ENCODE data around the gene ICAM1. TPM values are rescaled to one million over a fixed set of nuclear protein-coding genes. Genes with fewer than 3 reads are reported as not detected.

ICAM1 gene
- total RNA-seq, 4 donors from 2014 or later = 5.0 to 10.5 (median 7.7) TPM

DNA sequence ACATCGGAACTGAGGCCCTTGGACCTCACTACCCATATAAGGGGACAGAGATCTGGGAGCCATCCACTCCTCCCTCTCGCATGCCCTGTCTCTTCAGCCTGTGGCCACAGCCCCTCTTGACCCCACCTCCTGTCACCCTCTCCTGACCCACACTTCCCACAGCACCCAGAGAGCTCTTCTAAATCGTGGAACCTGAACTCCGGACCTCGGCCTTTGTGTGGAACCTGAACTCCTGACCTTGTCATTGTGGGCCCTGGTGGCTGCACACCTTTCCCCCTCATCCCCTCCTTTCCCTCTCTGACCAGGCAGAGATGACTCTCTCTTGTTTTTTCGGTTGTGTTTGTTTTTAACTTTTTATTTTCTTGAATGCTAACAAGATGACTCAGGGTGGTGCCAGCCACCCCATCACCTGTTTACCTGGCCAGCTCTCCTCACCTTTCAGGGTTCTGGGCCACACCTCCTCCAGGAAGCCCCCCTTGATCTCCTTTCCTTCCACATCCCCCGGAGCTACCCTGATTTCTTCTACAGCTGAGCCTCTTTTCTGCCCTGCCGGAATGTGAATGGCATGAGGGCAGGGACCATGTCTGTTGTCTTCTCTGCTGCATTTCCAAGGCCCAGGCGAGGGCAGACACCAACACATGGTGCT lies 13.8 kb upstream of the ICAM1 start:
- intact Hi-C loops (cut with DNase I; ENCODE audit: low total_unique reads) (no loop called here), in situ Hi-C loops (cut with MboI; ENCODE audit: low sequenced_read_pairs in 4 of 4) (no loop called here)
- Histone ChIP-seq H3K9me3 (no peaks in the 10 kb centered on the region), H3K4me3 (no peak overlapping the region), H3K4me1 (peaks cover 7 to 12% of the 10 kb centered on the region in 2 donors), H3K36me3 (peaks cover 0 to 56% of the 10 kb centered on the region in 2 donors), H3K27ac (no peak overlapping the region), H3K27me3 (no peaks in the 10 kb centered on the region)
- ATAC-seq (no peak), DNase-seq (no peak)
- no peak for TF ChIP-seq POLR2A (IDR thresholded peaks at IDR 0.05)
- TF ChIP-seq, protein P1, sequence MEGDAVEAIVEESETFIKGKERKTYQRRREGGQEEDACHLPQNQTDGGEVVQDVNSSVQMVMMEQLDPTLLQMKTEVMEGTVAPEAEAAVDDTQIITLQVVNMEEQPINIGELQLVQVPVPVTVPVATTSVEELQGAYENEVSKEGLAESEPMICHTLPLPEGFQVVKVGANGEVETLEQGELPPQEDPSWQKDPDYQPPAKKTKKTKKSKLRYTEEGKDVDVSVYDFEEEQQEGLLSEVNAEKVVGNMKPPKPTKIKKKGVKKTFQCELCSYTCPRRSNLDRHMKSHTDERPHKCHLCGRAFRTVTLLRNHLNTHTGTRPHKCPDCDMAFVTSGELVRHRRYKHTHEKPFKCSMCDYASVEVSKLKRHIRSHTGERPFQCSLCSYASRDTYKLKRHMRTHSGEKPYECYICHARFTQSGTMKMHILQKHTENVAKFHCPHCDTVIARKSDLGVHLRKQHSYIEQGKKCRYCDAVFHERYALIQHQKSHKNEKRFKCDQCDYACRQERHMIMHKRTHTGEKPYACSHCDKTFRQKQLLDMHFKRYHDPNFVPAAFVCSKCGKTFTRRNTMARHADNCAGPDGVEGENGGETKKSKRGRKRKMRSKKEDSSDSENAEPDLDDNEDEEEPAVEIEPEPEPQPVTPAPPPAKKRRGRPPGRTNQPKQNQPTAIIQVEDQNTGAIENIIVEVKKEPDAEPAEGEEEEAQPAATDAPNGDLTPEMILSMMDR (IDR thresholded peaks at IDR 0.05 in 4 of 5, conservative IDR thresholded peaks at IDR 0.05 in 1 of 5) = no peak

GRCh38 chr19:10258080-10258710 lies 12.7 kb upstream of the ICAM1 start:
- intact Hi-C loops (cut with DNase I; ENCODE audit: low total_unique reads) = loop anchor here (2.0 kb wide), 1 partner anchor 131 kb away; no protein-coding TSS in a partner anchor

DNA sequence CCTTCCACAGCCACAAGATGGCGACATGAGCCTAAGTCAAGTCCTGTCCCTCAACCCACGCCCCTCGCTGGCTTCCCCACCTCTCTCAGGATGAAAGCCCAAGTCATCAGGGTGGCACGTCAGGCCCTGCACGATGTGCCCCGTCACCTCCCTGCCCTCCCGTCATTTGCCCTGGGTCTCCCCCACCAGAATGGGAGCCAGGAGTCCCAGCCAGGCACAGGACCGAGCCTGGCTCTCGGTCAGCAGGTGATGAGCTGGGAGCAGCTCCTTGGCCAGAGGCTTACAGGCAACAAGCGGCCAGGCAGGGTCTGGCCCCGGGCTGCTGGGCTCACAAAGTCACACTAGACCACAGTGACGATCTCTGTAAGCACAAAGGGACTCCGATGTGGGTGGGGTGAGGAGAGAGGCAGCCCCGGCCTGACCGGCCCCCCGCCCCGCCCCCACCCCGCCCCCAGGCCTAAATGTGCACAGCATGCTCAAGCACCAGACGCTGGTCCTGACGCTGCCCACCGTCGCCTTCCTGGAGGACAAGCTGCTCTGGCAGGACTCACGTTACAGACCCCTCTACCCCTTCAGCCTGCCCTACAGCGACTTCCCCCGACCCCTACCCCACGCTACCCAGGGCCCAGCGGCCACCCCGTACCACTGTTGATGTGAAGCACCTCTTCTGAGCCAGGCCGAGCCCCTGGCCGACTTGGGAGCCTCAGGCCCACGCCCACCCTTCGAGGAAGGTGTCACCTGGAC lies 11.6 kb upstream of the ICAM1 start:
- Histone ChIP-seq H3K4me1 (no peaks in the 10 kb centered on the region), H3K4me3 (no peak overlapping the region), H3K27ac (peak overlapping the region in 1 of 4 donors; percentile 43), H3K9me3 (no peaks in the 10 kb centered on the region), H3K27me3 (no peaks in the 10 kb centered on the region), H3K36me3 (peaks cover 0 to 49% of the 10 kb centered on the region in 2 donors)
- ATAC-seq (peak in 1 of 2 donors; percentile 86), DNase-seq (peak; percentile 28 to 77)
- in situ Hi-C loops (cut with MboI; ENCODE audit: low sequenced_read_pairs in 4 of 4) (no loop called here), intact Hi-C loops (cut with DNase I; ENCODE audit: low total_unique reads) (loop anchor here (2.0 kb wide), 1 partner anchor 129 kb away; no protein-coding TSS in a partner anchor)
- TF ChIP-seq, protein P1 (IDR thresholded peaks at IDR 0.05 in 4 of 5, conservative IDR thresholded peaks at IDR 0.05 in 1 of 5) = peak; percentile 16 to 79 (median 63)
- no peak for TF ChIP-seq POLR2A (IDR thresholded peaks at IDR 0.05)

More at GRCh38 chr19:10258080-10258710, 12.7 kb upstream of the ICAM1 start:
- peaks cover 0 to 56% of the 10 kb centered on the region in 2 donors for H3K36me3 ChIP-seq
- TF ChIP-seq, protein P1 (IDR thresholded peaks at IDR 0.05 in 4 of 5, conservative IDR thresholded peaks at IDR 0.05 in 1 of 5) = no peak
- TF ChIP-seq POLR2A (IDR thresholded peaks at IDR 0.05) = no peak
- in situ Hi-C loops (cut with MboI; ENCODE audit: low sequenced_read_pairs in 4 of 4) = no loop called here
- peaks cover under 1 to 4% of the 10 kb centered on the region in 2 donors for H3K4me1 ChIP-seq
- no peaks in the 10 kb centered on the region for H3K9me3 ChIP-seq
- ATAC-seq (no peak), DNase-seq (no peak)
- H3K4me3 ChIP-seq = no peak overlapping the region
- H3K27me3 ChIP-seq = no peaks in the 10 kb centered on the region
- peak overlapping the region in 1 of 4 donors; percentile 59 for H3K27ac ChIP-seq

DNA sequence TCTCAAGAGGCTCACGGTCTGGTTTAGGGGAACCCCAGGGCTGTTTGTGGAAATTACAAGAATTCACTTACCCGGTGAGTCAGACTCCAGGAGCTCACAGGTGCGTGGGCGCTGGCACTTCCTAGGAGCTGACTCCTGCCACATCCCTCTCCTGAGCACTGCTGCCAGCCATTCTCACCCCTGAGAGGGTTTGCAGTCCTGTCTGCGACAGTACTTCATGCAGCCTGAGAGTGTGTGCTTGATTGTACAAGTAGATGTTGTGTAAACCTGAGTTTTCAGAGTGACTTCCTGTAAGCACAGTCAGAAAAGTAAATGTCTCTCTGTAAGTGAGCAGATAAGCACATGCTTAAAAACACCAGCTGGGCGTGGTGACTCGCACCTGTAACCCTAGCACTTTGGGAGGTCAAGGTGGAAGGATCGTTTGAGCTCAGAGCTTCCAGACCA lies 10.8 kb upstream of the ICAM1 start:
- DNase-seq (no peak), ATAC-seq (no peak)
- Histone ChIP-seq H3K36me3 (peaks cover 0 to 41% of the 10 kb centered on the region in 2 donors), H3K4me1 (no peaks in the 10 kb centered on the region), H3K27ac (no peak overlapping the region), H3K9me3 (no peaks in the 10 kb centered on the region), H3K27me3 (no peaks in the 10 kb centered on the region), H3K4me3 (no peak overlapping the region)
- no peak for TF ChIP-seq POLR2A (IDR thresholded peaks at IDR 0.05)
- TF ChIP-seq, protein P1 (IDR thresholded peaks at IDR 0.05 in 4 of 5, conservative IDR thresholded peaks at IDR 0.05 in 1 of 5) = no peak
- in situ Hi-C loops (cut with MboI; ENCODE audit: low sequenced_read_pairs in 4 of 4) (no loop called here), intact Hi-C loops (cut with DNase I; ENCODE audit: low total_unique reads) (no loop called here)
